ENCODE measurements around the gene IGF2R. TPM values are rescaled to one million over a fixed set of nuclear protein-coding genes. Genes with fewer than 3 reads are reported as not detected.

Gene IGF2R
- total RNA-seq, 1 donor from 2014 or later, result 144 TPM

GRCh38 chr6:160128125-160128683 is 159.3 kb downstream of the IGF2R start:
- no peak for DNase-seq (ENCODE audit: low spot score, unreplicated experiment)

GRCh38 chr6:160128879-160129516 is 160.1 kb downstream of the IGF2R start:
- no peak overlapping the region for H3K4me3 Mint-ChIP-seq (ENCODE audit: low read depth)
- peaks cover 19% of the 10 kb centered on the region for H3K36me3 Mint-ChIP-seq (ENCODE audit: insufficient read depth)
- H3K4me1 Mint-ChIP-seq (ENCODE audit: low read depth), result no peaks in the 10 kb centered on the region
- DNase-seq (ENCODE audit: low spot score, unreplicated experiment), result no peak
- TF ChIP-seq, protein P1, sequence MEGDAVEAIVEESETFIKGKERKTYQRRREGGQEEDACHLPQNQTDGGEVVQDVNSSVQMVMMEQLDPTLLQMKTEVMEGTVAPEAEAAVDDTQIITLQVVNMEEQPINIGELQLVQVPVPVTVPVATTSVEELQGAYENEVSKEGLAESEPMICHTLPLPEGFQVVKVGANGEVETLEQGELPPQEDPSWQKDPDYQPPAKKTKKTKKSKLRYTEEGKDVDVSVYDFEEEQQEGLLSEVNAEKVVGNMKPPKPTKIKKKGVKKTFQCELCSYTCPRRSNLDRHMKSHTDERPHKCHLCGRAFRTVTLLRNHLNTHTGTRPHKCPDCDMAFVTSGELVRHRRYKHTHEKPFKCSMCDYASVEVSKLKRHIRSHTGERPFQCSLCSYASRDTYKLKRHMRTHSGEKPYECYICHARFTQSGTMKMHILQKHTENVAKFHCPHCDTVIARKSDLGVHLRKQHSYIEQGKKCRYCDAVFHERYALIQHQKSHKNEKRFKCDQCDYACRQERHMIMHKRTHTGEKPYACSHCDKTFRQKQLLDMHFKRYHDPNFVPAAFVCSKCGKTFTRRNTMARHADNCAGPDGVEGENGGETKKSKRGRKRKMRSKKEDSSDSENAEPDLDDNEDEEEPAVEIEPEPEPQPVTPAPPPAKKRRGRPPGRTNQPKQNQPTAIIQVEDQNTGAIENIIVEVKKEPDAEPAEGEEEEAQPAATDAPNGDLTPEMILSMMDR (IDR thresholded peaks at IDR 0.05; ENCODE audit: unreplicated experiment), result no peak
- no peaks in the 10 kb centered on the region for H3K9me3 Mint-ChIP-seq (ENCODE audit: low read depth)
- H3K27me3 Mint-ChIP-seq, result no peaks in the 10 kb centered on the region
- no peak overlapping the region for H3K27ac Mint-ChIP-seq

More at GRCh38 chr6:160128125-160128683, 159.3 kb downstream of the IGF2R start:
- H3K27ac Mint-ChIP-seq, result no peak overlapping the region
- no peaks in the 10 kb centered on the region for H3K9me3 Mint-ChIP-seq (ENCODE audit: low read depth)
- no peak overlapping the region for H3K4me3 Mint-ChIP-seq (ENCODE audit: low read depth)
- H3K4me1 Mint-ChIP-seq (ENCODE audit: low read depth), result no peaks in the 10 kb centered on the region
- peaks cover 19% of the 10 kb centered on the region for H3K36me3 Mint-ChIP-seq (ENCODE audit: insufficient read depth)
- H3K27me3 Mint-ChIP-seq, result no peaks in the 10 kb centered on the region
- TF ChIP-seq, protein P1 (IDR thresholded peaks at IDR 0.05; ENCODE audit: unreplicated experiment), result no peak

- H3K27ac Mint-ChIP-seq, result no peak overlapping the region
- no peaks in the 10 kb centered on the region for H3K4me1 Mint-ChIP-seq (ENCODE audit: low read depth)
- H3K27me3 Mint-ChIP-seq, result no peaks in the 10 kb centered on the region
- no peaks in the 10 kb centered on the region for H3K9me3 Mint-ChIP-seq (ENCODE audit: low read depth)
- no peak for DNase-seq (ENCODE audit: low spot score, unreplicated experiment)
- H3K36me3 Mint-ChIP-seq (ENCODE audit: insufficient read depth), result peaks cover 16% of the 10 kb centered on the region
- H3K4me3 Mint-ChIP-seq (ENCODE audit: low read depth), result no peak overlapping the region
- TF ChIP-seq, protein P1 (IDR thresholded peaks at IDR 0.05; ENCODE audit: unreplicated experiment), result no peak
These were observed 161.2 kb downstream of the IGF2R start for GRCh38 chr6:160129881-160130615.

GRCh38 chr6:160130729-160131484 is 162.0 kb downstream of the IGF2R start:
- Mint-ChIP-seq H3K4me3 (ENCODE audit: low read depth) (no peak overlapping the region), H3K27ac (no peak overlapping the region), H3K4me1 (ENCODE audit: low read depth) (no peaks in the 10 kb centered on the region), H3K27me3 (no peaks in the 10 kb centered on the region), H3K9me3 (ENCODE audit: low read depth) (no peaks in the 10 kb centered on the region), H3K36me3 (ENCODE audit: insufficient read depth) (peaks cover 15% of the 10 kb centered on the region)
- DNase-seq (ENCODE audit: low spot score, unreplicated experiment), result no peak
- TF ChIP-seq, protein P1 (IDR thresholded peaks at IDR 0.05; ENCODE audit: unreplicated experiment), result no peak
